Activated CD8-positive, alpha-beta T cell treated with anti-CD3 and anti-CD28 coated beads, Interleukin-2, amount 10 ng/mL, durations not matched to agents 7 days and 5 days (primary cell): Measurements from ENCODE around the gene KCNIP4. TPM values are rescaled to one million over a fixed set of nuclear protein-coding genes. Genes with fewer than 3 reads are reported as not detected.

Experiments
- ATAC-seq: fragments of 150-1000 bp; cut with Tn5 transposase; one replicate; pipeline ENCODE4 v1.10.0; 2021; ENCODE audit warnings: moderate library complexity
- CTCF ChIA-PET: fragments of 350-600 bp; sonication (Branson Sonifier 250); formaldehyde crosslinking; loops from one replicate; lab custom pipeline; 2021; ENCODE audit warnings: antibody characterized with exemption; lab: Charles Lee
- POLR2A ChIA-PET: fragments of 350-600 bp; sonication (Branson Sonifier 250); formaldehyde crosslinking; loops from one replicate; lab custom pipeline; 2021; ENCODE audit warnings: antibody characterized with exemption; lab: Charles Lee
- DNase-seq: peaks from one replicate; pipeline ENCODE4 v3.0.0-alpha.2; 2020
- H3K27ac Mint-ChIP-seq: one replicate; pipeline ENCODE4 v1.8.0; 2021; ENCODE audit warnings: mild to moderate bottlenecking, mixed read lengths
- H3K27me3 Mint-ChIP-seq: one replicate; pipeline ENCODE4 v1.8.0; 2021; ENCODE audit warnings: low read depth, mixed read lengths
- H3K36me3 Mint-ChIP-seq: one replicate; pipeline ENCODE4 v1.8.0; 2021; ENCODE audit warnings: low read depth, mixed read lengths
- H3K4me1 Mint-ChIP-seq: one replicate; pipeline ENCODE4 v1.8.0; 2021; ENCODE audit warnings: low read depth, mixed read lengths
- H3K4me3 Mint-ChIP-seq: one replicate; pipeline ENCODE4 v1.8.0; 2021; ENCODE audit warnings: mild to moderate bottlenecking, mixed read lengths
- H3K9me3 Mint-ChIP-seq: one replicate; pipeline ENCODE4 v1.8.0; 2022; ENCODE audit warnings: mixed read lengths; ENCODE audit not compliant: insufficient read depth
- total RNA-seq, 2 experiments: library from RNA; stranded (reverse); gene quantifications; one replicate each; pipeline ENCODE4 v1.2.3, GENCODE V29; 2021

KCNIP4 gene
- total RNA-seq, 2 experiments from 2014 or later, result not detected

DNA sequence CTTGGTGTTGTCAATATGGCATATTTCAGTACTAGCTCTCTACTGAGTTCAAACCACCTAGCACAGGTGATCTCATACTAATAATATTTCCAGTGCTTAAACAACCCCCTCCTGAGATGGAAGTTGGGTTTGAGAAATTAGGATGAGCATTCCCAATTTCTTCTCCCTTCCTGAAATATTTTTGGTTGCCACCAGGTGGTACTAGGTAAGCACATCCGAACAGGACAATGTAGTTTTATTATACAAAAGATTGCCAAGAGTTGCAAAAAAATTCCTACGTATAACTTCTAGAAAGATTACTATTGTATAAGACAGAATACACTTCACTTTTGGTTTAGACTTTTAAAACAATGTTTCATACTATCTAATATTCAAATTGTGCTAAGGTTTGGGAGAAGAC, 763.8 kb downstream of the KCNIP4 start:
- no peak overlapping the region for H3K27ac Mint-ChIP-seq
- H3K36me3 Mint-ChIP-seq, result no peaks in the 10 kb centered on the region
- ChIA-PET CTCF (no interaction called here), POLR2A (no interaction called here)
- H3K27me3 Mint-ChIP-seq, result no peaks in the 10 kb centered on the region
- ATAC-seq (no peak), DNase-seq (no peak)
- no peak overlapping the region for H3K4me3 Mint-ChIP-seq
- no peaks in the 10 kb centered on the region for H3K4me1 Mint-ChIP-seq
- no peaks in the 10 kb centered on the region for H3K9me3 Mint-ChIP-seq

DNA sequence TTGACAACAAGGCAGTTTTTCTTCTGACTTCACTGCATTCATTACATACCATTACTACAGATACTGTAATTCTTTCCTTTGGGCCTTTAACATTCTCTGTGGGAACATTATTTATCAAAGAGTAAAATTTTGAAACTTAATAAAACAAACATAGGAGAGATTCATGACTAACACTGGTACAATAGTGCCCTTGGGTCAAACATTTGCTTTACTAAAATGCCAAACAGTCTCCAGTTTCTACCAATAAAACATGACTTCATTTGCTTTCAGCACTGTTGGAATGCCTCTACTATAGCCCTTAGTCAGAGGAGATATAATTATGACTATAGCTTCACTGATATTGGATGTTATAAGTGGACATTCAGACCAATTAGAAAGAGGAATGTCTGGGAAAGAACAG, 766.9 kb downstream of the KCNIP4 start:
- no peak overlapping the region for H3K4me3 Mint-ChIP-seq
- CTCF ChIA-PET, result no interaction called here
- no peaks in the 10 kb centered on the region for H3K4me1 Mint-ChIP-seq
- no peaks in the 10 kb centered on the region for H3K36me3 Mint-ChIP-seq
- H3K9me3 Mint-ChIP-seq, result no peaks in the 10 kb centered on the region
- no peak for DNase-seq
- ATAC-seq, result no peak
- H3K27me3 Mint-ChIP-seq, result no peaks in the 10 kb centered on the region
- H3K27ac Mint-ChIP-seq, result no peak overlapping the region
- POLR2A ChIA-PET, result no interaction called here

DNA sequence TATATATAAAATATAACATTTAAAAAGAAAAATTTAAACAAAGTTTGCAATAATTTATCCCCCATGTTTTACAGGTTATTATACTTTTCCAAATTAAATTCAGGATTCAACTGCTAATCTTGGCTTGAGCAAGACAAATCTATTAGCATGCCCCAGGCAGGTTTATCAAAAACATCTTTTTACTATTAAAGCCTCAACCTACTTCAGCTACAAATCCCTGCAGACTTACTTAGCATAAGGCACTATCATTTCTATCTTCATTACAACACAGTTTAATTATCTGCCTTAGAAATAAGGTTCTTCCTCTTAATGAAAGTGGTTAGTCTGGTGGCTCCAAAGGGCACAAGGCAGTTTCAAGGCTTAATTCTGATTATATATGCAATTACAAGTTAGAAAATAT, 770.7 kb downstream of the KCNIP4 start:
- no peak overlapping the region for H3K27ac Mint-ChIP-seq
- DNase-seq (no peak), ATAC-seq (no peak)
- no peaks in the 10 kb centered on the region for H3K4me1 Mint-ChIP-seq
- ChIA-PET POLR2A (no interaction called here), CTCF (no interaction called here)
- no peaks in the 10 kb centered on the region for H3K9me3 Mint-ChIP-seq
- H3K36me3 Mint-ChIP-seq, result no peaks in the 10 kb centered on the region
- no peaks in the 10 kb centered on the region for H3K27me3 Mint-ChIP-seq
- no peak overlapping the region for H3K4me3 Mint-ChIP-seq

DNA sequence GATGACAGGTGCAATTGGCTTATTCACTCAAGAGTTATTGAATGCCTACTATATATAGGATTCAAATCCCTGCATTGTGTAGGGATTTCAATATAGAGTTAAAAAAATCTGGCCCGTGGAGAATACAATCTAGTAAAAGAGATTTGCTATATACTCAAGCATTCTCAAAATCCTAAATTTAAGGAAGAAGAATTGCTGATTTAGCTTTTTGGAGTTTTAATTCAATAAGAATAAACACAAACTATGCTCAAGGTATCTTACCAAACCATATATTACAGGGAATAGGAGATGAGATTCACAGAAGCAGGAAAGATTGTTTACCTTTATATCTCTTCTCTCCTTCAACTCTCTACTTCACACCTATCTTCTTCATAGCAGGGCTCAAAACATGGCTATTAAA, 771.5 kb downstream of the KCNIP4 start:
- H3K36me3 Mint-ChIP-seq, result no peaks in the 10 kb centered on the region
- ChIA-PET CTCF (no interaction called here), POLR2A (no interaction called here)
- no peaks in the 10 kb centered on the region for H3K4me1 Mint-ChIP-seq
- no peak for DNase-seq
- no peak overlapping the region for H3K4me3 Mint-ChIP-seq
- ATAC-seq, result no peak
- no peak overlapping the region for H3K27ac Mint-ChIP-seq
- H3K27me3 Mint-ChIP-seq, result no peaks in the 10 kb centered on the region
- no peaks in the 10 kb centered on the region for H3K9me3 Mint-ChIP-seq

DNA sequence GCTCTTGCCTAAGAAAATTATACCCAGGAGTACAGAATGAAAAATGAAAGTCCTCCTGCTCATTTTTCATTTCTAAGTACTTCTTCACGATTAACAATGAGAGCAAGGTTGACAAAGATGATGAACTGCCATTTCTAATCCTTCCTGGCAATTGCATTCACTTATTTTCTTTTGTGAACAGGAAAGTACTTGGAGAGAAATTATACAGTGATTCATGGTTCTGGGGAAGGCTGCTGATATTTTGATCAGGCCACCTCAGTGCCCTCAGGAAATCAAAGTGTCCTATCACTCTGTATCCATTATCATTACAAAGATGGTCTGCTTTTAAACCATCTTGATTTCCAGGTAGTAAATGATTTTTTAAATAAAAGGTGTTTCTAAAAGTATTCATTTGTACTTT, 780.9 kb downstream of the KCNIP4 start:
- CTCF ChIA-PET, result no interaction called here

DNA sequence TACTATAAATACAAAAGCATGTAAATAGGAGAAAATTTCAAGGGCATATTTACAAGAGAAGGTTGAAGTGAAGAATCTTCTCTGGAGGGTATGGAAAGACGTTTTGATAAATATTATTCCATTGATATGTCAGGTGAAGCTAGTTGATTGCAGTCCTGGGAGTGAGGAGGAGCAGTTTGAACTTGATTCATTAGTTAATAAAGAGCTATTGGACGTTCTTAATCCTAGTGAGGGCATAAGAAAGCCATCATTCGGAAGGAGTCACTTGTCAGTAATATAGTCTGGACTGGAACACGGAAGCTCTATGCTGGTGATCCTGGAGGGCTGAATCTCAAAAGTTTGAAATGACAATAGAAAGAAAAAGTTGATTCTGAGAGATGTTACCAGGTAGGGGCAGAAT, 793.2 kb downstream of the KCNIP4 start:
- Mint-ChIP-seq H3K4me3 (no peak overlapping the region), H3K9me3 (peaks cover 9% of the 10 kb centered on the region), H3K4me1 (no peaks in the 10 kb centered on the region), H3K27ac (no peak overlapping the region), H3K36me3 (no peaks in the 10 kb centered on the region), H3K27me3 (no peaks in the 10 kb centered on the region)
- POLR2A ChIA-PET, result no interaction called here
- DNase-seq (no peak), ATAC-seq (no peak)
- CTCF ChIA-PET, result no interaction called here

More for the DNA sequence above, 780.9 kb downstream of the KCNIP4 start:
- ATAC-seq, result no peak
- H3K9me3 Mint-ChIP-seq, result peaks cover 9% of the 10 kb centered on the region
- H3K27ac Mint-ChIP-seq, result no peak overlapping the region
- no peak for DNase-seq
- no peak overlapping the region for H3K4me3 Mint-ChIP-seq
- POLR2A ChIA-PET, result no interaction called here
- no peaks in the 10 kb centered on the region for H3K4me1 Mint-ChIP-seq
- H3K36me3 Mint-ChIP-seq, result no peaks in the 10 kb centered on the region
- no peaks in the 10 kb centered on the region for H3K27me3 Mint-ChIP-seq

DNA sequence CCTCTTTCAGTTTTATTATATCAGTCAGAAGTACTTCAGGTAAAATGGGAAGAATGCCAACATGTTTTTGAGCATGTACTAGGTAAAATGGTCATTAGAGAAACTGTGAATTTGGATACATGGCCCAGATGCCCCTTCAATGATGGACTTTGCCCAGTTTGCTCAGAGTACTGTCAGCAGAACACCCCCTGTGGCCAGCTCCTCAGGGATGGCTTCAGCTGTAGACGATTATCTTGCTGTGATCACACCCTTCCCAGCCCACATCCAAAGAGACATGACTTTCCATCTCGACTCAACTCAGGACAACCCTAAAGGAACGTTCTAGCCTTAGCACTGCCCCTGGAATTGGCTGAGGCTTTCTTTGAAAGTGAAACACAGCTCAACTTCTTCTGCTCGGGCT, 809.2 kb downstream of the KCNIP4 start:
- no peaks in the 10 kb centered on the region for H3K9me3 Mint-ChIP-seq
- no peaks in the 10 kb centered on the region for H3K4me1 Mint-ChIP-seq
- no peaks in the 10 kb centered on the region for H3K36me3 Mint-ChIP-seq
- no peak overlapping the region for H3K27ac Mint-ChIP-seq
- DNase-seq (no peak), ATAC-seq (no peak)
- H3K27me3 Mint-ChIP-seq, result no peaks in the 10 kb centered on the region
- ChIA-PET POLR2A (interaction anchor here (0.6 kb wide), 1 partner anchor 231 kb away, joined by 3 read pairs; no protein-coding TSS in a partner anchor), CTCF (no interaction called here)
- H3K4me3 Mint-ChIP-seq, result no peak overlapping the region

DNA sequence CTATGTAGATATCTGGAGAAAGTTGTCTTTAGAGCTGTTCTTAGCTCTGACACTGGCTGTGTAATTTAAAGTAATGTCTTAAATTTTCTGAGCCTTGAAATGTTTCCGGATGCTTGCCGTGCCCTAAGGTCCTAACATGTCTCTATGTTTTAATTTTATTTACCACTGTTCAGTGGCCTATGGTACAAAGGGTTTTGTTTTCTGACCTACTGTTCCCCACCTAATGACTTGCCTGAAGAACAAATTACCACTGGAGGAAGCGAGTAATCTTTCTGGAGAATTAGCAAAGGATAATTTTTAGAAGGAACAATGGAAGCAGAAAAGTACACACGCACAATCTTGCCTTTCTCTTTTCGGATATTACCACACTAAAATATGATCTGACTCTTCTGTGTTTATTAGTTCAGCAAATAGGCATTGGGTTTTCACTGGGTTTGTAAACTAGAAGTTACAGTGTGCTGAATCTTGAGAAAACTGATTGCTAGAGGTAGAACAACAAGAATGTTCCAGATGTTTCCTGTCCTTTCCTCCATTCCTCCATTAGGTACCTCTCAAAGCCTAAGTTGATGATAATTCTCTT, 812.4 kb downstream of the KCNIP4 start:
- DNase-seq (no peak), ATAC-seq (no peak)
- H3K4me3 Mint-ChIP-seq, result no peak overlapping the region
- ChIA-PET CTCF (no interaction called here), POLR2A (no interaction called here)
- H3K27me3 Mint-ChIP-seq, result no peaks in the 10 kb centered on the region
- no peaks in the 10 kb centered on the region for H3K36me3 Mint-ChIP-seq
- H3K9me3 Mint-ChIP-seq, result no peaks in the 10 kb centered on the region
- H3K4me1 Mint-ChIP-seq, result no peaks in the 10 kb centered on the region
- H3K27ac Mint-ChIP-seq, result no peak overlapping the region

DNA sequence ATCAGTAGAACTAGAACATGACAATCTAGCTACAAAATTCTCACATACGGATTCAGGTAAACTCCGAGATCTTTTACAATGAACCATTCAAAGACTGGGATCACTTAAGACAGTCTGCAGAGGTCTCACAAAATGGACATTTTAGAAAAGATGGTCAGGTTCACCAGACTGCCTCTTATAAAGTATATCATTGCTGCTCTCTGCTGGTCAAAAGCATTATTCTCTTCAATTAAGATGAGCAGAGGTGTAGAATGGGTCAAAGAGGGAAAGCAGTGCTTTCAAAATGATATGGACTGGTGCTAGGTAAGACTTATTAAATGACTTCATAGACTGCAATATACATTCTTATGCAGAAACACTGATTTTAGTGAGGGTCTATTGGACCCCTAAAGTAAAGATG, 813.6 kb downstream of the KCNIP4 start:
- ATAC-seq (no peak), DNase-seq (no peak)
- Mint-ChIP-seq H3K36me3 (no peaks in the 10 kb centered on the region), H3K4me1 (no peaks in the 10 kb centered on the region), H3K4me3 (no peak overlapping the region), H3K27me3 (no peaks in the 10 kb centered on the region), H3K9me3 (no peaks in the 10 kb centered on the region), H3K27ac (no peak overlapping the region)
- POLR2A ChIA-PET, result no interaction called here
- CTCF ChIA-PET, result interaction anchor here (1.6 kb wide), 1 partner anchor 361 kb away, joined by 7 read pairs; no protein-coding TSS in a partner anchor

DNA sequence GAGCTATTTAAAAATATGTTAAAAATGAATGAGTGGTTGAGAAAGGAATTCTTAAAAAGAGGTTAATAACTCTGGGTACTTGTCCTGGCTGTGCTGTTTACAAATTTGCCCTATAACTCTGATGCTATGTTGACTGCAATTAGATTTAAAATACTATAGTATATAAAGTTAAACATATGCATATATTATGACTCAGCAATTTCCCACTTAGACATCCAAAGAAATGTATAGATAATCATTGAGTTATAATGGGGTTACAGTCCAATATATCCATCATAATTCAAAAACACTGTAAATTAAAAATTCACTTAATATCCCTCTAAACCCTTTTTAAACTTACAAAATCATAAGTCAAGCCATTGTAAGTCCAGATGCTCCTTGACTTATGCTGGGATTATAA, 818.0 kb downstream of the KCNIP4 start:
- no peak overlapping the region for H3K27ac Mint-ChIP-seq
- no peaks in the 10 kb centered on the region for H3K27me3 Mint-ChIP-seq
- no peak for DNase-seq
- no peaks in the 10 kb centered on the region for H3K36me3 Mint-ChIP-seq
- no peaks in the 10 kb centered on the region for H3K9me3 Mint-ChIP-seq
- no peak overlapping the region for H3K4me3 Mint-ChIP-seq
- POLR2A ChIA-PET, result no interaction called here
- no peak for ATAC-seq
- no peaks in the 10 kb centered on the region for H3K4me1 Mint-ChIP-seq
- CTCF ChIA-PET, result no interaction called here

DNA sequence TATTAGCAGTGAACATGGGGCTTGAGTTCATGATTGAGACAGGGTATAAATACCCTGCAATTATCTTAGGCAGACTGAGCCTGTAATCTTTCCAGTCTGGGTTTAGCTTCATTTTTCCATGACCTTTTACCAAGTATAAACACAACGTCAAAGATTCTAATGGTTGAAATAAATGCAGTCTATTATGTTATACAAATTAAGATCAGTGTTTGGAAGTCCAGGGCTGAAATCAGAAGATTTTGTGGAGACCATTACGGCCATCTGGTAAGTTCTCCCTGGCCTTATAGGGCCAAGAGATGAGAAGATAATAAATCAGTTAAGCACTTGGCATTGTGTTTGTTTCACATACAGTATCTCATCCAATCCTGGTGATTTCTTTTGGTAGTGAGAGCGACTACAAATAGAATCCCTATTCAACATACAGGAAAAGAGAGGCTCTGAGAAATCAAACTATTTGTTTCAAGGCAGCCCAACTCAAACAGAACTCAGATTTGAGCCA, 822.5 kb downstream of the KCNIP4 start:
- Mint-ChIP-seq H3K36me3 (no peaks in the 10 kb centered on the region), H3K27ac (no peak overlapping the region), H3K9me3 (peaks cover 8% of the 10 kb centered on the region), H3K27me3 (no peaks in the 10 kb centered on the region), H3K4me3 (no peak overlapping the region), H3K4me1 (no peaks in the 10 kb centered on the region)
- DNase-seq, result no peak
- ATAC-seq, result no peak
- POLR2A ChIA-PET, result no interaction called here
- CTCF ChIA-PET, result no interaction called here

DNA sequence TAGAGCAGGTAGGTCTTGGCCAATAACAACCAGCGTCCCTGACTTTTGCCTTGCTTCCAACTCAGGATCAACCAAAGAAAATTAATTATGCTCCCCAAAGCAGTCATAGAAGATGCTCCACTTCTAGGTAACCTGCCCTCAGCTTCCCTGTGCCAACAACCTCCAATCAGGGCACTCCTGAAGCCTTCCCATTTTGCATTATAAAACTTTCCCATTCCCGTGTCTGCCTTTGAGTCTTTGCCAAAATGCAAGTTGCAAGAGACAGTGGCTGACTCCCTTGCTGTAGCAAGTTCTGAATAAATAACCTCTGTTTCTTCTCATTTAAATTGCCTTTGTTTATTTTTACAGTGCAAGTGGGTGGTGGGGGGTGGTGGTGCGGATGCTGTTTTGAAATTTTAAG, 830.3 kb downstream of the KCNIP4 start:
- Mint-ChIP-seq H3K4me3 (no peak overlapping the region), H3K27ac (no peak overlapping the region), H3K27me3 (no peaks in the 10 kb centered on the region), H3K4me1 (no peaks in the 10 kb centered on the region), H3K9me3 (peaks cover 2% of the 10 kb centered on the region), H3K36me3 (no peaks in the 10 kb centered on the region)
- DNase-seq, result no peak
- ChIA-PET CTCF (no interaction called here), POLR2A (no interaction called here)
- no peak for ATAC-seq
